Cardiac fibroblast (primary cell): ENCODE data around the gene GAN.

Experiments
- DNase-seq, 2 donors: peaks; one replicate each; pipeline versions ENCODE4 v3.0.0 to v3.0.0-alpha.2; 2010; ENCODE audit warnings: low read depth in 2 of 2
- H3K4me3 ChIP-seq, 2 donors: replicated peaks in 1 of 2; 1 replicate in 1 of 2; 2 replicates in 1 of 2; pipeline ENCODE4 v1.5.1; 2011; ENCODE audit warnings: low read depth in 2 of 2, low read length in 2 of 2, mild to moderate bottlenecking in 2 of 2, moderate library complexity in 1 of 2
- CTCF ChIP-seq: IDR thresholded peaks from one replicate; pipeline ENCODE4 v1.5.1; 2011; ENCODE audit warnings: low read depth, mild to moderate bottlenecking, low read length, inconsistent platforms

Gene GAN

GRCh38 chr16:81378049-81378448 lies 63.3 kb downstream of the GAN start:
- H3K4me3 ChIP-seq = no peak overlapping the region
- DNase-seq = no peak
- no peak for TF ChIP-seq CTCF

GRCh38 chr16:81380932-81381331 lies 66.2 kb downstream of the GAN start:
- no peak for DNase-seq
- TF ChIP-seq CTCF = no peak
- no peak overlapping the region for H3K4me3 ChIP-seq

GRCh38 chr16:81384006-81384405 lies 69.2 kb downstream of the GAN start:
- TF ChIP-seq CTCF = no peak

GRCh38 chr16:81385031-81385756 lies 70.4 kb downstream of the GAN start:
- no peak overlapping the region for H3K4me3 ChIP-seq
- no peak for TF ChIP-seq CTCF
- DNase-seq = peak; percentile 25 to 36

More at GRCh38 chr16:81384006-81384405, 69.2 kb downstream of the GAN start:
- peak; percentile 56 to 84 for DNase-seq
- no peak overlapping the region for H3K4me3 ChIP-seq

GRCh38 chr16:81388357-81388756 lies 73.6 kb downstream of the GAN start:
- no peak for TF ChIP-seq CTCF
- H3K4me3 ChIP-seq = no peak overlapping the region
- DNase-seq = no peak

GRCh38 chr16:81390840-81391239 lies 76.1 kb downstream of the GAN start:
- H3K4me3 ChIP-seq = no peak overlapping the region
- no peak for DNase-seq
- no peak for TF ChIP-seq CTCF

- TF ChIP-seq CTCF = no peak
- no peak overlapping the region for H3K4me3 ChIP-seq
- no peak for DNase-seq
Measured at GRCh38 chr16:81392011-81392410, 77.2 kb downstream of the GAN start.
